GM18505 (cell line): ENCODE measurements around the gene ASCL2.

ENCODE experiments used
- ATAC-seq: cut with Tn5 transposase; IDR thresholded peaks from one replicate; pipeline ENCODE4 v1.9.1; 2021; ENCODE audit not compliant: unreplicated experiment
- POLR2A ChIP-seq: IDR thresholded peaks from 4 replicates; pipeline ENCODE4 v1.6.1; 2011; ENCODE audit warnings: borderline replicate concordance; ENCODE audit not compliant: insufficient read depth, insufficient read length; ENCODE audit errors: extremely low read depth

The ASCL2 gene

DNA sequence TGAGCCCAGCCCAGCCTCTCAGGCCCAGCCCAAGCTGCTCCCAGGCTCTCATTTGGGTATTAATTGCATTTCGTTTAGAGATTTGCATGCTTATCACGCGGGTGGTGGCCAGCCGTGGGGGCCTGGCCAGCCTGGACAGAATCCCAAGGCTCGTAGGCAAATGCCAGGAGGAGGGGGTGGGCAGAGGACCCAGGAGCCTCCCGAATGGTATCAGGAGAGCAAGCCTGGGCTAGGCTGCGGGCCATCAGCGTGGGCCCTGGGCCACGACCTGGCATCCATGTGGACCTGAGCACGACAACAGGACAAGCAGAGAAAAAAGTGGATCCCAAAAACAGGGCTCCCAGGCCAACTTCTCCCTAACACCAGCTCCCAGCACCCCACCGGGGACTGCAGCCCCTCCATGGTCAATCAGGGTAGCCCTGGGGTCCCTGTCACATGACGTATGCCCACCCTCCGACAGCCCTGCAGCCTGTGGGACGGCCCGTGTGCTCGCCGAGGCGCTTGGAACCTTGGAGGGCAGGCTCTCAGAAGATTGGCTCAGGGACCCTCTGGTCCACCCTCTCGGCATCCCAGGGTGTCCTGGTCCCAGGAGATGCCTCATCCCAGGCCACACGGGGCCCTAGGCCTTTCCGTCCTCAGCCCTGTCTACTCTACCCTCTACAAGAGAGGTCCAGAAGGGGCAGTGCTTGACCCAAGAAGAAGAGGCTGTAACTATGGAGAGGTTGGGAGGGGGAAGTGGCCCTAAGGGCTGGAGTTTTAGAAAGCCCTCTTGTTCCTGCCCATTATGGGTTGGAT lies 8.8 kb downstream of the ASCL2 start:
- TF ChIP-seq POLR2A: no peak
- no peak for ATAC-seq

GRCh38 chr11:2260491-2261364 lies 9.7 kb downstream of the ASCL2 start:
- ATAC-seq: no peak
- no peak for TF ChIP-seq POLR2A

GRCh38 chr11:2259897-2260451 lies 10.4 kb downstream of the ASCL2 start:
- ATAC-seq: no peak
- no peak for TF ChIP-seq POLR2A

DNA sequence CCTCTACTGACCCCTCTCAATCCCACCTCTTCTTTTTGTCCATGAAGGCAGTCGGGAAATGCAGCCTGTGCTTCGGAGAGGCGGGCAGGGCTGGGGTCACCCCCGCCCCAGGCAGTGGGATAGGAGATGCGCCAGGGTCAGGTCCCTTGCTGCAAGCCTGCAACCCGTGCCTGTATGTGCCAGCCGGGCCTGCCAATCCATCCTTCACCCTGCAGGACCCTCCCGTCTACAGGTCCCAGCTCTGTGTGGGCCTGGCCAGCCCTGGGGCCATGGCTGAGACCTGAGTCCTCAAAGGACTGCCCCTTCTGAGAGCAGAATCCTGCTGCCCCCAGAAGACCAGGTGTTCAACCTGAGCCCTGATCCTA lies 10.9 kb downstream of the ASCL2 start:
- no peak for TF ChIP-seq POLR2A
- ATAC-seq: no peak

GRCh38 chr11:2258501-2259465 lies 11.6 kb downstream of the ASCL2 start:
- no peak for ATAC-seq
- no peak for TF ChIP-seq POLR2A

GRCh38 chr11:2256951-2257700 lies 13.3 kb downstream of the ASCL2 start:
- ATAC-seq: no peak
- no peak for TF ChIP-seq POLR2A

- no peak for TF ChIP-seq POLR2A
- no peak for ATAC-seq
Measured at GRCh38 chr11:2256293-2256913, 14.0 kb downstream of the ASCL2 start.

DNA sequence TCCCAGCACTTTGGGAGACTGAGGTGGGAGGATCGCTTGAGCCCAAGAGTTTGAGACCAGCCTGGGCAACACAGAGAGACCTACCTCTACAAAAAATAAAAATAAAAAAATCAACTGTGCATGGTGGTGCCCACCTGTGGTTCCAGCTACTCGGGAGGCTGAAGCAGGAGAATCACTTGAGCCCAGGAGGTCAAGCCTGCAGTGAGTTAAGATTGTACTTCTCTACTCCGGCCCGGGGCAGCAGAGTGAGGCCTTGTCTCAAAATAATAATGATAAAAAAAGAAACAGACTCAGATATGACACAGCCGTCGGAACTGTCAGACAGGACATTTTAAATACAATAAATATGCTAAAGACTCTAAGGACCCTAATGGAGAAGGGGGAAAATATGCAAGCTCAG lies 18.4 kb downstream of the ASCL2 start:
- ATAC-seq: no peak
- TF ChIP-seq POLR2A: no peak

- TF ChIP-seq POLR2A: no peak
- no peak for ATAC-seq
Measured at GRCh38 chr11:2251138-2251537, 19.2 kb downstream of the ASCL2 start.

DNA sequence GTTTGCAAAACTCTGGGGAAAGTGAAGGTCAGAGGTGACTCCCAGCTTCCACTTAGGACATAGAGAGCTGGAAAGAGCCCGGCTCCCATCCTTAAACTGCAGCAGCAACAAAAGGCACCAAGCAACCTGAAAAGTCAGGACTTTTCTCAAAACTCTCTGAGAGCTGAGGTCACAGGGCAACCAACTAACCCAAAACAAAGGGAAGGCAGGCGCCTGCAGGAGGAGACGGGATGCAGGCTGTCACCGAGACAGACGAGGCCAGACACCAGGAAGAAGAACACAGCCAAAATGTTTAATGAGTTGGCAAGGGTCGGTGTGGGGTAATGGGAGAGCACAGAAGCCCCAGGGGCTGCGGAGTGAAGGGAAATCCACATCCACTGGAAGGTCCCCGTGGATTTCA lies 19.9 kb downstream of the ASCL2 start:
- no peak for ATAC-seq
- no peak for TF ChIP-seq POLR2A

- TF ChIP-seq POLR2A: no peak
- no peak for ATAC-seq
Measured at GRCh38 chr11:2250041-2250440, 20.3 kb downstream of the ASCL2 start.
